ENCODE measurements around the gene GINM1. TPM values are rescaled to one million over a fixed set of nuclear protein-coding genes. Genes with fewer than 3 reads are reported as not detected.

Gene GINM1
- total RNA-seq, 6 donors from 2014 or later = 13.6 to 42.4 (median 37.7) TPM

- no peak for TF ChIP-seq EP300 (IDR thresholded peaks at IDR 0.05)
- TF ChIP-seq POLR2AphosphoS5 (IDR thresholded peaks at IDR 0.05) = no peak
- no peak for TF ChIP-seq POLR2A (IDR thresholded peaks at IDR 0.05)
- no peak for TF ChIP-seq CTCF (IDR thresholded peaks at IDR 0.05)
- Histone ChIP-seq H3K36me3 (no peaks in the 10 kb centered on the region), H3K4me3 (no peak overlapping the region), H3K4me1 (no peaks in the 10 kb centered on the region), H3K27ac (no peak overlapping the region), H3K27me3 (no peaks in the 10 kb centered on the region), H3K9me3 (no peaks in the 10 kb centered on the region)
- DNase-seq (no peak), ATAC-seq (ENCODE audit: low FRiP score in 2 of 2) (no peak)
Measured at GRCh38 chr6:149558029-149558428, 8.1 kb upstream of the GINM1 start.

- TF ChIP-seq CTCF (IDR thresholded peaks at IDR 0.05) = no peak
Measured at GRCh38 chr6:149559389-149559788, 6.8 kb upstream of the GINM1 start.

GRCh38 chr6:149560736-149561135 lies 5.4 kb upstream of the GINM1 start:
- peak in 1 of 2 donors; percentile 40 for ATAC-seq (ENCODE audit: low FRiP score in 2 of 2)
- no peak for DNase-seq
- Histone ChIP-seq H3K4me1 (peaks cover 0 to 8% (median 5%) of the 10 kb centered on the region in 4 donors), H3K27ac (no peak overlapping the region), H3K27me3 (no peaks in the 10 kb centered on the region), H3K9me3 (no peaks in the 10 kb centered on the region), H3K4me3 (no peak overlapping the region), H3K36me3 (no peaks in the 10 kb centered on the region)
- WGBS, 2 donors = 73 to 78% methylated on average over 3 of the region's 3 CpGs
- TF ChIP-seq POLR2A (IDR thresholded peaks at IDR 0.05) = no peak
- peak in 2 of 6 experiments; percentile 39 to 60 for TF ChIP-seq CTCF (IDR thresholded peaks at IDR 0.05)
- no peak for TF ChIP-seq POLR2AphosphoS5 (IDR thresholded peaks at IDR 0.05)

More at GRCh38 chr6:149559389-149559788, 6.8 kb upstream of the GINM1 start:
- WGBS, 2 donors = 59 to 75% methylated on average over 2 of the region's 2 CpGs
- no peak overlapping the region for H3K27ac ChIP-seq
- no peak for ATAC-seq (ENCODE audit: low FRiP score in 2 of 2)
- H3K4me3 ChIP-seq = no peak overlapping the region
- no peaks in the 10 kb centered on the region for H3K36me3 ChIP-seq
- DNase-seq = no peak
- no peaks in the 10 kb centered on the region for H3K4me1 ChIP-seq
- no peaks in the 10 kb centered on the region for H3K9me3 ChIP-seq
- no peaks in the 10 kb centered on the region for H3K27me3 ChIP-seq

GRCh38 chr6:149563203-149563927 lies 2.8 kb upstream of the GINM1 start:
- Histone ChIP-seq H3K9me3 (no peaks in the 10 kb centered on the region), H3K4me3 (no peak overlapping the region), H3K36me3 (no peaks in the 10 kb centered on the region), H3K27me3 (no peaks in the 10 kb centered on the region), H3K4me1 (peaks cover 9 to 22% (median 16%) of the 10 kb centered on the region in 4 donors), H3K27ac (no peak overlapping the region)
- 86 to 90% methylated on average over 5 of the region's 5 CpGs for WGBS, 2 donors
- ATAC-seq (ENCODE audit: low FRiP score in 2 of 2) (no peak), DNase-seq (no peak)
- TF ChIP-seq POLR2A (IDR thresholded peaks at IDR 0.05) (no peak), CTCF (IDR thresholded peaks at IDR 0.05) (no peak), POLR2AphosphoS5 (IDR thresholded peaks at IDR 0.05) (no peak), EP300 (IDR thresholded peaks at IDR 0.05) (no peak)

GRCh38 chr6:149563928-149564325 lies 2.2 kb upstream of the GINM1 start:
- Histone ChIP-seq H3K4me3 (no peak overlapping the region), H3K4me1 (peaks cover 9 to 22% (median 16%) of the 10 kb centered on the region in 4 donors), H3K36me3 (no peaks in the 10 kb centered on the region), H3K9me3 (no peaks in the 10 kb centered on the region), H3K27ac (no peak overlapping the region), H3K27me3 (no peaks in the 10 kb centered on the region)
- DNase-seq (no peak), ATAC-seq (ENCODE audit: low FRiP score in 2 of 2) (no peak)
- 69 to 78% methylated on average over 3 of the region's 3 CpGs for WGBS, 2 donors
- TF ChIP-seq CTCF (IDR thresholded peaks at IDR 0.05) (no peak), EP300 (IDR thresholded peaks at IDR 0.05) (no peak), POLR2AphosphoS5 (IDR thresholded peaks at IDR 0.05) (no peak), POLR2A (IDR thresholded peaks at IDR 0.05) (no peak)
